ENCODE results near the gene LRRC71.

The LRRC71 gene

GRCh38 chr1:156892190-156893047, 28.0 kb upstream of the LRRC71 start:
- peak; percentile 75 to 89 for DNase-seq (ENCODE audit: low read depth in 2 of 2)

- no peak for DNase-seq (ENCODE audit: low read depth in 2 of 2)
Observed at GRCh38 chr1:156893048-156893953, 27.1 kb upstream of the LRRC71 start, which contains the start of gene PEAR1. Gene PEAR1, plus strand, starts transcription at chr1:156893718. Its CDS starts 10,209 bp downstream, at chr1:156903927.

GRCh38 chr1:156894001-156894400, 26.4 kb upstream of the LRRC71 start:
- DNase-seq (ENCODE audit: low read depth in 2 of 2): no peak

DNA sequence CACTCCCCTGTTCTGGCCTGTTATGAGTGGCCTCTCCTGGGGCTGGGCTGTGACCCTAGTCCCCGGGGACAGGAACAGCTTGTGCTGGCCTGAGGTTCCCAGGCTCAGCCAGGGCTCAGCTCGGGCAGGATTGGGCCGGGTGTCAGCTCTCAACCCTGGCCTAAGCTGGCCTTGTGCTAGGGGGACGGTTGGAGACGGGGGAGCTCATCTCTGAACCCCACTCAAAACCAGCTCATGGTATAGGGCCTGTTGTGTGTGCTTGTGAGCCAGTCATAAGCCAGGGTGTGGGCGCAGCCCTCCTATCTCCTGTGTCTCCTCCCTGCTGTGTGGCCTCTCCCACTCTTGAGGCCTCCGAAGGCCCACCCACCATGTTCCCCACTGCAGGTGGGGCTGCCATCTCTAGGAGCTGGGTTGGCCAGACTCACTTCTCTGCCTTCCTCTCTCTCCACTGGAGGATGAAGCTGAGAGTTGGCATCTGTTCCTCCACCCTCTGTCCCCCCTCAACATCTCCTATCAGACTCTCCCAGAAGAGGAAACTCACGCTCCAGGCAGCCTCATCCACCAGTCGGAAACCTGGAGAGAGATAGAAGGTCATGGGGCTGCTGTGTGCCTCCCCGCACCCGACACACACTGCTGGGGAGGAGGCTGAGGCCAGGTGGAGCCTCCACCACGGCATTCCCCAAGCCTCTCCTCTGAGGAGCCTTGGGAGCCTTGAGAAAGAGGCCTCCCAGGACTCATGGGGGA, 25.5 kb upstream of the LRRC71 start:
- DNase-seq (ENCODE audit: low read depth in 2 of 2): no peak

DNA sequence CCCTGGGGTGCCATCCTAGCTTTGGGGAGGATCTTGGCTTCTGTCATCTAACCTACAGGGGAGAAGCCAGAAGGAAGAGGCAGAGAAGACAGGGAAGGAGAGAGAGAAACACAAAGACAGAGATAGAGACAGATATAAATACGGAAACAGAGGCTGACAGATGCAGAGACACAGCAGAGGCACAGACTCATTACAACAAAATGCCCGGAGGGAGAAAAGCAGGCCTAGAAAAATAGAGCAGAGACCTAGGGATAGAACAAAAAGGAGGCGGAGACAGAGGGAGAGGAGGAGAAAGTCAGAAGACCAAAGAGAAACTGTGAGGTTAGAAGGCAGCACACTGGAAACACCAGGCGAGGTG, 25.0 kb upstream of the LRRC71 start:
- no peak for DNase-seq (ENCODE audit: low read depth in 2 of 2)

DNA sequence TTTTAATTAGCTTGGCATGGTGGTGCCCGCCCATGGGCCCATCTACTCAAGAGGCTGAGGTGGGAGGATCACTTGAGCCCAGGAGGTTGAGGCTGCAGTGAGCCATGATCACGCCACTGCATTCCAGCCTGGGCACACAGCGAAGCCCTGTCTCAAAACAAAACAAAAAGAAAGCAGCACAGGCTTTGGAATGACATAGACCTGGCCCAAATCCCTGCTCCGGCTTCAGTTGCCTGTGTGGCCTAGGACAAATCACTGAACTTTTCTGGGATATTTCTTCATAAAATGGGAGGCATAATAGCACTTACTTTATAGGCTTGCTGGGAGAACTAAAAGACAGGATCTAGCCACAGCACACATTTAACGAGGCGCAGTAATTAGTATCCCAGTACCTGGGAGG, 24.5 kb upstream of the LRRC71 start:
- DNase-seq (ENCODE audit: low read depth in 2 of 2): no peak

- DNase-seq (ENCODE audit: low read depth in 2 of 2): no peak
Observed at GRCh38 chr1:156896490-156897033, 23.9 kb upstream of the LRRC71 start.

DNA sequence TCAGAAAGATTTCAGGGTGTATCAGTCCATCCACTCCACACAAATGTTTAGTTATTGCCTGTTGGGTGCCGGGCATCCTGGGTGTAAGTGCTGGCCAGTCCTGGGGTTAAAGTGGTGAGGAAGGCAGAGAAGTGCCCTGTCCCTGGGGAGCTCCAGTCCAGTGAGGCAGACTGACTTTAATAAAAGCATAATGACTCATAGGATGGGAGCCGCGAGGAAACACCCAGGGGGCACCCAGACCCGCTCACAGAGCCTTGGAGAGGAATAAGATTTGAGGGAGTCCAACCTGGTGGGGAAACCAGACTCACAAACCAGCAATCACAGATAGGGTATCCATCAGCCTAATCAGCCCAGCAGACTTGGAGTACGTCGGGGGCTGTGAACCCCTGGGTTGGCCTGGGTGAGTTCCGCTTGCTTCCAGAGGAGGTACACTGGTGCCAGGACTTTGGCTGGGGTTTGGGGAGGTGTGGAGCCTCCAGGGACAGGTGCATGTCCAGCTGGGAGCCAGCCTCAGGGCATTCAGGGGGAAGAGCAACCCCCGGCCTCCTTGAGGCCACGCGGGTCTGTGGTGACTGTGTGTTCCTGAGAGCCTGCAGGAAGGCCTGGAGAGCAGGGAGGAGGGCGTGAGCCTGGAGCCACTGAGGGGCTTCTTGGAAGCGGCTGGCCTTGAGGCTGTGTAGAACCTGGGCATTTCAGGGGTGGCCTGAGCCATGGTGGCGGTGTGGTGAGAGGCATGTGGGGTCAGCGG, 23.2 kb upstream of the LRRC71 start:
- DNase-seq (ENCODE audit: low read depth in 2 of 2): no peak

DNA sequence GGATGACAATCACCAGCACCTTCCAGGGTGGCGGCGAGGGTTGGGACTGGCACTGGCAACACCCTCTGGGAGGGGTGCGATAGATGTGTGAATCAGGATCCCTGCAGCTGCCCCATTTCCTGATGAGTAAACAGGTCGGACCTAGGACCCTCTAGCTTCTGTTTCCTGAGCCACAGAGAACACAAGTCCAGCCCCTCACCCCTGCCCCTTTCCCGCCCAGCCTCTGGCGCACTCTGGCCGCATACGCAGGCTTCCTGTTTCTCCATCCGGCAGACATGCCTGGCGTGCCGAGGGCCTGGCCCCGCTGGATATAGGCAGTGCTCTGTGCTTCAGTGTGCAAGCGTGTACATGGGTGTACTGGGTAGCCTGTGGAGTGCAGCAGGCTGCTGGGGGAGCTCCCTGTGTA, 22.3 kb upstream of the LRRC71 start:
- DNase-seq (ENCODE audit: low read depth in 2 of 2): no peak

DNA sequence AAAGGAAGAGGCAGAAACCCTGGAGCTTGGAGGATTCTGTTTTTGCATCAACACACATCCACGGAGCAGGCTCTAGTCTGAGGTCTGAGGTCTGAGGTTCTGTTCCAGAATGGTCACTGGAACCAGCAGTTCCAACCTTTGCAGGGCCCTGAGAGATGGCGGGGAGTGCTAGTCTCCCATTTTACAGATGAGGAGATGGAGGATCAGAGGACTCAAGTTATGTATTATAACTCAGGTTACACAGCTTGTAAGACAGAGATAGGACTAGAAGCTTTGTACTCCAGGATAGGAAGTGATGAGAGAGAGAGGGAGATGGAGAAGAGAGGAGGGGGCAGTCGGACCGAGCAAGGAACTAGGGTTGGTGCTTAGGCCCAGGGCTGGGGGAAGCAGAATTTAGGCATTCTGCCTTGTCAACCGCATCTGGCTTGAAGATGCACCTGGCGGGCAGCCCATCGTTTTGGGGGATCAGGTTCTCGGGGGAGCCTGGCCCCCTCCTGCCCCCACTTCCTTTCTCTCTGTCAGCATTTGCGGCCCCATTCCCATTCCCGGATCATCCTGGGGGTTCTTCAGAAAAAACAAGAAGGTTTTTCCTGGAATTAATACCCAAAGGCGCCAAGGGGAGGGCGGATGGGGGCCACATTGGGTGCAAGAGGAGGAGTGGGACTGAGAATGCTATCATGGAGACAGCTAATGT, 21.3 kb upstream of the LRRC71 start:
- DNase-seq (ENCODE audit: low read depth in 2 of 2): no peak

DNA sequence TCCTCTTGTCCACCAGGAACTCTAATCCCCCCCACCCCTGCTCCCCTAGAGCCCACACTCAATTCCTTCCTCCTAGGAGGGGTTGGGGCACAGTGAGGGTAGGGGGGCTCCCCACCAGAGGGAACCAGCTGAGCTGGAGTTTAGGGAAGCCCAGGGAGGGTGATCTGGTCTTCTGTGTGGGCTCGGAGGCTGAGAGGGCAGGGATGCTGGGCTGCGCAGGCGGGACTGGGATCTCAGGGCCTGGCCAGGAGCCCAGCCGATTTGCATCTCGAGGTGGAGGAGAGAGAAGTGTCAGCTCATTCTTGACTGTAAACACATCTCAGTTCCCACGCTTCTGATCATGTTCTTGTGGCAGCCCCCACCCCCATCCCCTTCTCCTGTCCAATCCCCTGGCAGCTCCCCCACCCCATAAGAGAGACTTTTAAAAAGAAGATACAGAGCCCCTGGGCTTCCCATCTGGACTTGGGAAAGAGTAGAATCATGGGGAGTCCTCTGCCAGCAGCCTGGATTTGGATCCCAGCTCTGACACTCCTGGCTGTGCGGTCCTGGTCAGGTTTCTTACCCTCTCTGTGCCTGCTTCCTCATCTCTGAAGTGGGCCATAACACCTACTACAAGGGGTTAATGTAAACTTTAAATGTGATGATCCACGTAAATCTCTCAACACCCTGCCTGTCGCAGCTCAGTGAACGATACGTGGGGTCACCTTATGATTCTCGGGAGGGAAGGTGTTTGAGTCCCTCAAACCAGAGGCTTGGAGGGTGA, 20.3 kb upstream of the LRRC71 start:
- no peak for DNase-seq (ENCODE audit: low read depth in 2 of 2)

GRCh38 chr1:156900896-156901589, 19.4 kb upstream of the LRRC71 start:
- no peak for DNase-seq (ENCODE audit: low read depth in 2 of 2)

- DNase-seq (ENCODE audit: low read depth in 2 of 2): no peak
Observed at GRCh38 chr1:156901590-156901900, 18.9 kb upstream of the LRRC71 start.

DNA sequence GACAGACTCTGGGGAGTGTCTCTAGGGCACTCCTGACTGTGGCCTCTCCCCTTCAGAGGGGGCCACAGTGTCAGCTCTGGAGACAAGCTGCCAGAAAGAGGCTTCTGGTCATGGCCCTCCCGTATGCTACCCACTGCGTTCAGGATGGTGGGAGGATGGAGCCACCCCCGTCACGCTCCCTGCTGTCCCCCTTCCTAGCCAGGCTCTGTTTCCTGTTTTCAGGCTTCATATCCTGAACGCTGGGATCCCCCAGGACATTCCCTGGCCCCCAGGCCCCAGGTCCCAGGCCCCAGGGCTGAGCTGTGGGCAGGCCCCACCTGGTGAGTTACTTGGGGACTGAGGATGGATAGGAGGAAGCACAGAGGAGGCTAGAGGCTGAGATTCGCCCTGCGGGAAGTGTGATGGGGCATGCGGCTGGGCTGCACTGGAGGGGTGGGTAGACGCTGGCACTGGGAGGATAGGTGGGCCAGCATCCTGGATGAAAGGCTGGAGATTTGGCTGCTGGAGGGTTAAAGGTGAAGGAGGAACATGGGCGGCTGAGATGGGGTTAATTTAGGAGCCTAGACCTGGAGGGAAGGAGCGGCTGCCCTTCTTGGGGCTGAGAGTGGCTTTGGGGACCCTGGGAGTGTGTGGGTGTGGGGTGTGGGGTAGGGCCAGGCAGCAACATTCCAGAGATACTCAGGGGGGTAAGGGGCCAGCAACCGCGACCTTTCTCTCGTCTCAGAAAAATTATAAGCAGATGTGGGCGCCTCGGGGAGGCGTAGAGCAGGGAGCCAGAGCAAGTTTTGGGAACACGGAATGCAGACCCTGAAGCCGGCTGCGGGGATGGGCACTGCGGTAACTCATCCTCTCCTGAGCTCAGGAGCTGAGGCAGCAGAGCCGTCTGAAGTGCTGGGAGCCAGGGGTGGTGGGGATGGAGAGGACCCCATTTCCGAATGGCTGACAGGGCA, 18.2 kb upstream of the LRRC71 start:
- DNase-seq (ENCODE audit: low read depth in 2 of 2): no peak

- DNase-seq (ENCODE audit: low read depth in 2 of 2): no peak
Observed at GRCh38 chr1:156903328-156904091, 16.9 kb upstream of the LRRC71 start.

DNA sequence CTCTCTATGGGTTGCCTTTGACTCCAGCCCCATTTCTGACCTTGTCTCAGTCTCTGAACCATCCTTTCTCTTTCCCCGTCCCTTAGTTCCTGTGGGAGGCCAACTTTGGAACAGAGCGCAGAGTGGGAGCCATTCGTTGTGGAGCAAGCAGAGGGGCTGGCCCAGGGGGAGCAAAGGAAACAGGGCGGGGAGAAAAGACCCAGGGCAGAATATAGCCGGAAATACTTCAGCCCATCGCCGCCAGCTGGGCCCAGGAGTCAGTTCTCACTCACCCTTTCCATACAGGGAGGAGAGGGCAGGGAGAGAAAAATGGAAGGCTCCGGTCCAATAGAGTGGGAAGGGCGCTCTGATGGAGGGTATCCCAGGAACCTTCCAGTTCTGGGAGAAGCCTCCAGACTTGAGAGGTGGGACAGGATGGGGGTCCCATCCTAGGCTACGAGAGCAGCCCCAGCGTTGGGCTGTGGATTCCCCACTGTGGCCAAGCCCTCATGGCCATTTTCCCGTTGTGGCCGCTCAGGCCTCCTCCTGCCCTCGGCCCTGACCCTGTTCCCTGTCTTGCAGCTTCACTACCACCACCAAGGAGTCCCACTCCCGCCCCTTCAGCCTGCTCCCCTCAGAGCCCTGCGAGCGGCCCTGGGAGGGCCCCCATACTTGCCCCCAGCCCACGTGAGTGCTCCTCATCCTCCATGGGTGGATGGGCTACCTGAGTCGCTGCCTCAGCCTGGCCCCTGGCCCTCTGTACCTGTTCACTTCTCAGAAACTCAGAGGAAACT, 16.1 kb upstream of the LRRC71 start:
- no peak for DNase-seq (ENCODE audit: low read depth in 2 of 2)

GRCh38 chr1:156905176-156905575, 15.3 kb upstream of the LRRC71 start:
- no peak for DNase-seq (ENCODE audit: low read depth in 2 of 2)
